ENCODE data around the gene CRB1.

- TF ChIP-seq STAT1 (IDR thresholded peaks at IDR 0.05; ENCODE audit: unreplicated experiment) (no peak), CTCF (conservative IDR thresholded peaks at IDR 0.05; ENCODE audit: low read depth in 2 of 2) (no peak), EZH2 (IDR thresholded peaks at IDR 0.05; ENCODE audit: low read depth, unreplicated experiment) (no peak), EZH2phosphoT487 (IDR thresholded peaks at IDR 0.05; ENCODE audit: unreplicated experiment) (no peak), NANOG (IDR thresholded peaks at IDR 0.05; ENCODE audit: borderline replicate concordance) (no peak), POLR2AphosphoS5 (IDR thresholded peaks at IDR 0.05; ENCODE audit: low read depth) (no peak), CREB1 (CRISPR knock-in tag; IDR thresholded peaks at IDR 0.05; ENCODE audit: low read depth) (no peak), ZNF331 (CRISPR knock-in tag; IDR thresholded peaks at IDR 0.05; ENCODE audit: low read depth) (no peak), JUNB (IDR thresholded peaks at IDR 0.05; ENCODE audit: unreplicated experiment) (no peak), REST (IDR thresholded peaks at IDR 0.05; ENCODE audit: unreplicated experiment) (no peak), ZNF462 (CRISPR knock-in tag; IDR thresholded peaks at IDR 0.05) (no peak), ZNF114 (CRISPR knock-in tag; IDR thresholded peaks at IDR 0.05) (no peak), ETS1 (IDR thresholded peaks at IDR 0.05) (no peak)
Measured at GRCh38 chr1:197462539-197462938, 194.5 kb downstream of the CRB1 start.
